GM18505 (cell line): ENCODE data around the gene SELENOO.

Experiments
- ATAC-seq: cut with Tn5 transposase; IDR thresholded peaks from one replicate; pipeline ENCODE4 v1.9.1; 2021; ENCODE audit not compliant: unreplicated experiment
- POLR2A ChIP-seq: IDR thresholded peaks from 4 replicates; pipeline ENCODE4 v1.6.1; 2011; ENCODE audit warnings: borderline replicate concordance; ENCODE audit not compliant: insufficient read depth, insufficient read length; ENCODE audit errors: extremely low read depth

The SELENOO gene

DNA sequence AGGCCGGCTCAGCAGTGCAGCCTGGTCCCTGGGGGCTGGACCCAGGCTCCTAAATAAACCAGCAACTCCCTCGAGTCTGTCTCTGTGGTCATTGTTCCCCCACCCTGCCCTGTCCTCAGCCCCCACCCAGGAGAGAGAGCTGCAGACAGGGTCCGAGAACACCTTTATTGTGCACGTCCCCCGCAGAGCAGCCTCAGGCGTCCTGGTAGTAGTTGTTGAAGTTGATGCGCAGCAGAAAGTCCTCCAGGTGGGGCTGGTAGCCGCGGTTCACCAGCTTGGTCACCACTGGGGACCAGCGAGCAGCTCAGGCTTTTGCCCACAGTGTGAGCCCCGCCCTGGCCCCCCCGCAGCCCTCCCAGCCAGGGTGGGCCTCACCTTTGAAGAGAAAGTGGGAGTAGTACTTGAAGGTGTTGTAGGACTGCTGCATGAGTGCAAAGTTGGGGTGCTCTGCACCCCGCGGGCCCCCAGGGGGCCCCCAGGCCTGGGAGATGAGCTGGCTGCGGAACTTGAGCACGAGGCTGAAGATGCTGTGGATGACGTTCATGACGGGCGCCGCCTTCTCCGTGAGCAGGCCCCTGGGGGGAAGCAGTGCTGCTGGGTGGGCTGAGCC lies 16.8 kb downstream of the SELENOO start:
- no peak for ATAC-seq
- TF ChIP-seq POLR2A = no peak

DNA sequence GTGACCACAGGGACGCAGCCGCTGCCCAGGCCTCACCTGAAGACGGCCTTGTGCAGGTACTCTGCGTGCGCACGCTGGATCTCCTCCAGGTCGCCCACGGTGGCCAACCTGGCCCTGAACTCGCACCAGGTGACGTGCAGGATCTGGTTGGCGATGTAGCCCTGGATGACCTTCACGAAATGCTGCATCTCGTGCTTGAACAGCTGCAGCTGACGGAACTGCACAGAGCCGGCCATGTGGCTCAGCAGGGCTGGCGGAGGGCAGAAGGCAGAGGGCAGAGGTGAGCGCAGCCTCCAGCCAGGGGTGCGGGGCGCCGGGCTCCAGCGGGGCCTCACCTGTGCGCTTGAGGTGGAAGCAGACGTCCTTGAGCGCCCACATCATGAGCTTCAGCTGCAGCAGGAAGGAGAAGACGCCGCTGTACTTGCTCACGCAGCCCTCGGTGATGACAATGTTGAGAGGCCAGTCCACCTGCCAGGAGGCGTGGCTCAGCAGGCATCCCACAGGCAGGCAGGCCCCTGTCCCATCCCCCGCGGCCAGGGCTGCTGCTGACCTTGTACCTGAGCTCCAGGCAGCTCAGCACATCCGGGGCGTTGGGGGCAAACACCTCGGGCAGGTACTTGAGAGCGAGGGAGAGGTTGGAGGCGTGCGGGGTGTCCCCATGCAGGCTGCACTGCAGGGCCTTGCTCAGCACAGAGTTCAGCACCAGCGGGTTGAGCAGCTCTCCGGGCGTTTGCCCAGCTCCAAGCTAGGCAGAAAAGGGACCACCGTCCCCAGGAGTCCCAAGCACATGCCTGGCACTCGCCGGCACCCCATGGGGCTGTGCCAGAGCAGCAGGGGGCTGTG lies 17.6 kb downstream of the SELENOO start:
- no peak for ATAC-seq
- no peak for TF ChIP-seq POLR2A

DNA sequence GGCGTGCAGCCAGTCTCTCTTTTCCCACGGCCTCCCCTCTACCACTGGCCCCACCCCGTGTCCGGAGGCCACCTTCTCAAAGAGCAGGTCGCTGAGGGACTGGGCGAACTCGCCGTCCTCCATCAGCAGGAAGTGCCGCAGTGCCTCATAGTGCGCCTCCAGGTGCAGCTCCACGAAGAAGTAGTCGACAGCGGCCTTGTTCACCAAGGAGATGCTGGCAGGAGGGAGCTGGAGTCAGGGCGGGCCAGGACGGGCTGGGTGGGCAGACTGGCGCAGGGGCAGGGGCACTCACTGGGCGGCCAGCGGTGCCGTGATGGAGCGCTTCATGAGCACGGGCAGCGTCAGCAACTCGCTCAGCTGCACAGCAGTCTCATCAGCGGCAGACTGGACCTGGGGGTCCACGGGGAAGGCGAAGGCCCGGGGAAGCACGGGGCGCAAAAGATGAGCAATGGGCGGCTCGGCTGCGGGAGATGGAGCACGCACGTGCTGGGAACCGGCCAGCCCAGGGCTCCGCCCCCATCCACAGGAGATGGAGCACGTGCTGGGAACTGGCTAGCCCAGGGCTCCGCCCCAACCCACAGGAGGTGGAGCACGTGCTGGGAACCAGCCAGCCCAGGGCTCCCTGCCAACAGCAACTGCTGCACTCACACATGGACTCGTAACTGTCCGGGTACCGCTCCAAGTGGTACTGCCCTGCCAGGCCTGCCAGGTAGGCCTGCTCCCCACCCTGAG lies 18.4 kb downstream of the SELENOO start:
- no peak for TF ChIP-seq POLR2A

DNA sequence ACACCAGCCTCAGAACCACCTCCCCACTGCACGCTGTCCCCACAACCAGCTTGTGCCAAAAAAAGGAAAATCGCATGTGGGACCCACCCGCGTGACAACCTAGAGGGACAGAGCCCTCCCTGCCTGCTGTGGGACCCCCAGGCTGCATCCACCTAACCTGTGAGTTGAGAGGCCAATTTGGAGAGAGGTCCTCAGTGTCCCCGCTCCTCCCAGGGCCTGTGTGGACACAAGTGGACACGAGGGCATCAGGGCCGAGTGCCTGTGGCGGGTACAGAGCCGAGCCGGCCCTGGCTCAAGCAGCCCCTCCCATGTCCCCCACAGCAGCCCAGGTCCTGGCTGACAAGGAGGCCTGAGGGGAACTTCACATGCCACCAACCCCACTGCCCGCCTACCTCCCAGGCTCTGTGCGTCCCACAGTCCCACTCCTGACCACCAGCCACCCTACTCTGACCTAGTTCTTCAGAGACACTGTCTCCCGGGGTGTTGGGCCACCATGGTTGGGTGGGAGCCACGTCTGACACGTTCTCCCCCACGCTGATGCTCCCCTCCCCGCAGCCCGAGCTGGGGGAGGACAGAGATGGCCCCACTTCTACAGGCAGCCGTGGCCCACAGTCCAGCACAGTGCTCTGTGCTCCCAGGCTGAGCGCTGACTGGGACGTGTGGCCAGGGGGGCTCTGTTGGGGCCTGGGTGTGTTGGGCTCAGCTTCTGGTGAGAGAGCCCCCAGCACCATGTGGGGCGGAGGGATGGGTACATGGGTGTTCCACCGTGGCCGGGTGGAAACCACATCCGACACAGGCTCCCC lies 19.2 kb downstream of the SELENOO start:
- ATAC-seq = no peak
- no peak for TF ChIP-seq POLR2A

More for the DNA sequence above, 18.4 kb downstream of the SELENOO start:
- ATAC-seq = no peak

DNA sequence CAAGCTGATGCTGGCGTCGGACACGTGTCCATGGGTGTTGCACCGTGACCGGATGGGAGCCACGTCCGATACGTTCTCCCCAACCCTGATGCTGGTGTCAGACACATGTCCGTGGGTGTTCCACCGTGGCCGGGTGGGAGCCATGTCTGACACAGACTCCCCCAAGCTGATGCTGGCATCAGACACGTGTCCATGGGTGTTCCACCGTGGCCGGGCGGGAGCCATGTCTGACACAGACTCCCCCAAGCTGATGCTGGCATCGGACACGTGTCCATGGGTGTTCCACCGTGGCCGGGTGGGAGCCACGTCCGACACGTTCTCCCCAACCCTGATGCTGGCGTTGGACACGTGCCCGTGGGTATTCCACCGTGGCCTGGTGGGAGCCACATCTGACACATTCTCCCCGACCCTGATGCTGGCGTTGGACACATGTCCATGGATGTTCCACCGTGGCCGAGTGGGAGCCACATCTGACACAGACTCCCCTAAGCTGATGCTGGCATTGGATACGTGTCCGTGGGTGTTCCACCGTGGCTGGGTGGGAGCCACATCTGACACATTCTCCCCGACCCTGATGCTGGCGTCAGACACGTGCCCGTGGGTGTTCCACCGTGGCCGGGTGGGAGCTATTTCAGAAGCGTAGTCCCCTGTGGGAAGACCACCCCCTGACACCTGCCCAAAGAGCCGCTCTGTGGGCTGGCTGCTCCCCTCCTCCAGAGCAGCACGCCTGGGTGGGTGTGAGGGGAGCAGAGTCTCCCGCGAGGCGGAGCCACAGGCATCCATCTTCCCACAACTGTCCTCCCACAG lies 20.0 kb downstream of the SELENOO start:
- TF ChIP-seq POLR2A = no peak
- no peak for ATAC-seq

DNA sequence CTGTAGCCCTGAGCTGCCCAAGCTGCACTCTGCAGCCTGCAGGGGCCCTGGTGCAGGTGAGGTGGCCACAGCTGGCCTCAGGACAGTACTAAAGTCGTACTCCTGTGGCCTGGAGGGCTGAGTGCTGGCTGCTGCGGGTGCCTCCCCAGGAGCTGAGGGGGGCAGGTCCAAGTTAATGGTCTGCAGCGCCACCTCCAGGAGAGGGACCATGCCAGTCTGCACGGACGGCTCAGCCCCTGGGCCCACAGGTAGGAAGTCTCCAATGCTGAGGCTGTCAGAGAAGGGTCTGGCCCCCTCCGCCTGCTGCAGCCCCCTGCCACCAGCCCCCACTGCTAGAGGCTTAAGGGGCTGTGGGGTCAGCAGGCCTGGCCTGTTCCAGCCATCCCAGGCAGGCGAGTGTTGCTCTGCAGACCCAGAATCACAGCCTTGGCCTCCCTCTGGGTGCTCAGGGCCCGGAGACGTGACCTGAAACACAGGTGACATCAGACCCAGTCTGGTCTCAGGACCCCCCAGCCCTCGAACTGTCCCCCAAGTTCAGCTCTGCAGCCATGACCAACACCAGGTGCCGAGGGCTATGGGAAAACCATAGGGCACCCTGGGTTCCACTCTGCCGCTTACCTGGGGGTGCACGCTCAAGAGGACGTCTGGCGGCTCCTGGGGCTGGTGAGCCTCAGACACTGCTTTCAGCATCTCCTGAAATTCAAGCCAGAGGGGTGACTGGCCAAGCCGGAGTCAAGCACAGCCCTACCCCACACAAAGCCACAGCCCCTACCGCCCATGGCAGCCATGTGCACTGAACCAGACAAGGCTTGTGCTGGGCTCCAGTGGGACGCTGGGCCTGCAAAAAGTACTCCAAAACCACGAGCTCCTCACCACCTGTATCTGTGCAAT lies 20.8 kb downstream of the SELENOO start:
- ATAC-seq = no peak
- TF ChIP-seq POLR2A = no peak

DNA sequence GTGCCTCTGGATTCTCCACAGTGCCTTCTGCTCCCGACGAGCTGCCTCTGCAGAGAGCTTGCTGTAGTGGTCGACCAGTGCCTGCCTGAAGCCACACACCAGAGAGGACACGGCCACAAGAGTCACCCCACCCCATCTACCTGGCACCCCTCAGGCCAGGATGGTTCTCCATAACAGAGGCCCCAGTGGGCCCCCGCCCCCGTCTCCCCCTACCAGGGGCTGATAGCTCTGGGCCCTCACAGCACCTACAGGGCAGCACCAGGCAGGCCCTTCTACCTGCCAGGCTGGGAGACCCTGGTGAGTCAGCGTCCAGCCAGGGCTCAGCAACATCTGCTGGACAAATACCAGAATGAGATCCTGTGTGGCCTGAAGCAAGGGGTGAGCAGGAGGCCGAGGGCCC lies 21.7 kb downstream of the SELENOO start:
- ATAC-seq = no peak
- no peak for TF ChIP-seq POLR2A

DNA sequence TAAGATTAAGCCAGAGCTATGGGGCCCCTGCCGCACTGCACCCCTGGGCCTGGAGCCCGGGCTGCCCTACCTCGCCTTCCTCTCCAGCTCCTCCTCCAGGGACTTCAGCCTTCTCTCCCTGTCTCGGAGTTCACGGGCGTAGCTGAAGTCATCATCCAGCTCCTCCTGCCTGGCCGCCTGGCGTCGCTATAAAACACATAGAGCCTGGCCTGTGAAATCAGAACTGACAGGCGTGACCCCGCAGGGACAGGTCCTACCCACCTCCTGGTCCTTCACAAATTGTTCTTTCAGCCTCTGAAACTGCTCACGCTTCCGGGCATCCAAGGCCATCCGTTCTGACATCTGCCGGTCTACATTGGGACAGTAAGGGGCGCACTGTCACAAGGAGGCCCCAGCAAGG lies 23.3 kb downstream of the SELENOO start:
- TF ChIP-seq POLR2A = no peak
- no peak for ATAC-seq

DNA sequence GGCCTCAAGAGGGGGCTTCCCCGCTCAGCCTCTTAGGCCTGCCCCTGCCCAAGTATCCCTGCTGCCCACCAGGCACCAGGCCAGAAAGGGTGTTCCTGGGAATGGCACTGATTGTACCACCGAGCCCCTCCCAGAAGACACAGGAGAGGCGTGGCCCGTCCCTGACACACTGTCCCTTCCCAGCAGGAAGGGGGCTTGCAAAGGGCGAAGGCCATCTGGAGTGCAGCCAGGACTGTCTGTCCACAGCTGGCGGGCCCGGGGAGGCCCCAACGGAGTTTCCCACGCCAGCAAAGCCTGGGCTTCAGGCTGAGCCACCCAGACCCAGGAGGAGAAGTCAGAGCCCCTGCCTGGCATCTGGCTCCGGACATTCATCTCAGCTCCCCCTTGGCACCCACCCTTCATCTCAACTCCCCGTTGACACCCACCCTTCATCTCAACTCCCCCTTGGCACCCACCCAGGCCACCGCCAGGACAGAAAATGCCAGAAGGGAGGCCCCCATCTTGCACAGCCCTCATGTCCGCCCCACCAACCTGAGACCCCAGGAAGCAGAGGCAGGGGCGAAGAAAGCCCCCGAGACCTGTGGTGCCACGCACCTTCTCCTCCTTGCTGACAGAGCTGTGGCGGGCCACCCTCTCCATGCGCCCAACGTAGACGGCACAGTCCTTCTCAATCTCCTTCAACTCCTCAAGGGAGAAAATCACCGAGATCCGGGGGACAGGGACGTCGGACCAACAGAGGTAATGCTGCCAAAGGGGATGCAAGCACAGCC lies 24.6 kb downstream of the SELENOO start:
- TF ChIP-seq POLR2A = no peak
- no peak for ATAC-seq

DNA sequence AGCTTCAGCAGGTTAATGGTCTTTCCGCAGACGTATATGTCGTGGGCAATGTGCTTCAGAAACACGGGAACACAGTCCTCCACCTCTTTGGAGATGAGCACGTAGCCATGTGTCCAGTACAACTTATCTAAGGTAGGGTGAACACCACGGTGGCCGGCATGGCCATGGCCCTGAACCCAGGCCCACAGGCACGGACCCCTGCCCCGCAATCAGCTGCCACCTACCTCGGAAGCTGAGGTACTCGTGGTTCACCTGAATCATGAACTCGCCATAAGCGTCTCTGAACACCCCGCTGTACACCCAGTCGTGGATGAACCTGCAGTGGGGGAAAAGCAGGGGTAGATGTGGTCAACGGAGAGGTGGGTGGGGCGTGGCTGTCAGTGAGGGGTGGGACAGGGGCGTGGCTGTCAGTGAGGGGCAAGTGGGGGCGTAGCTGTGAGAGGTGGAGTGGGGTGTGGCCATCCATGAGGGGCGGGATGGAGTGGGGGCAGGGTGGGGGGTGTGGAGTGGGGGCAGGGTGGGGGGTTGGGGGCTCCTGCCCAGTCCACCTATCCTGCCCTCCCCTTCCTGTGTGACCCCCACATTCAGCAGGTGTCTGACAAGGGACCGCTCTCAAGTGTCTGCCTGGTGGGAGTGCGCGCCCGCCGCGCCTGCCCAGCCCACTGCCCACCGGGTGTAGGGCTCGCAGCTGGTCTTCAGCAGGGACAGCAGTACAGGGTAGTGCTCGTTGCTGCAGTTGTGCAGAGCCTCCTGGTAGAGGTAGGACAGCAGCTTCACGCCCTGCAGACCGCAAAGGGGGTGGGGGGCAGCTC lies 25.5 kb downstream of the SELENOO start:
- no peak for ATAC-seq
- TF ChIP-seq POLR2A = no peak
